GM21360 (cell line): ENCODE results near the gene GPR137C.
A peak's percentile ranks its signal among the peaks of the same experiment; 100 is the strongest.

ENCODE experiments used
- ATAC-seq: cut with Tn5 transposase; IDR thresholded peaks from one replicate; pipeline ENCODE4 v1.9.1; 2021; ENCODE audit warnings: mild to moderate bottlenecking, moderate library complexity; ENCODE audit not compliant: unreplicated experiment

Gene GPR137C, protein sequence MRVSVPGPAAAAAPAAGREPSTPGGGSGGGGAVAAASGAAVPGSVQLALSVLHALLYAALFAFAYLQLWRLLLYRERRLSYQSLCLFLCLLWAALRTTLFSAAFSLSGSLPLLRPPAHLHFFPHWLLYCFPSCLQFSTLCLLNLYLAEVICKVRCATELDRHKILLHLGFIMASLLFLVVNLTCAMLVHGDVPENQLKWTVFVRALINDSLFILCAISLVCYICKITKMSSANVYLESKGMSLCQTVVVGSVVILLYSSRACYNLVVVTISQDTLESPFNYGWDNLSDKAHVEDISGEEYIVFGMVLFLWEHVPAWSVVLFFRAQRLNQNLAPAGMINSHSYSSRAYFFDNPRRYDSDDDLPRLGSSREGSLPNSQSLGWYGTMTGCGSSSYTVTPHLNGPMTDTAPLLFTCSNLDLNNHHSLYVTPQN

DNA sequence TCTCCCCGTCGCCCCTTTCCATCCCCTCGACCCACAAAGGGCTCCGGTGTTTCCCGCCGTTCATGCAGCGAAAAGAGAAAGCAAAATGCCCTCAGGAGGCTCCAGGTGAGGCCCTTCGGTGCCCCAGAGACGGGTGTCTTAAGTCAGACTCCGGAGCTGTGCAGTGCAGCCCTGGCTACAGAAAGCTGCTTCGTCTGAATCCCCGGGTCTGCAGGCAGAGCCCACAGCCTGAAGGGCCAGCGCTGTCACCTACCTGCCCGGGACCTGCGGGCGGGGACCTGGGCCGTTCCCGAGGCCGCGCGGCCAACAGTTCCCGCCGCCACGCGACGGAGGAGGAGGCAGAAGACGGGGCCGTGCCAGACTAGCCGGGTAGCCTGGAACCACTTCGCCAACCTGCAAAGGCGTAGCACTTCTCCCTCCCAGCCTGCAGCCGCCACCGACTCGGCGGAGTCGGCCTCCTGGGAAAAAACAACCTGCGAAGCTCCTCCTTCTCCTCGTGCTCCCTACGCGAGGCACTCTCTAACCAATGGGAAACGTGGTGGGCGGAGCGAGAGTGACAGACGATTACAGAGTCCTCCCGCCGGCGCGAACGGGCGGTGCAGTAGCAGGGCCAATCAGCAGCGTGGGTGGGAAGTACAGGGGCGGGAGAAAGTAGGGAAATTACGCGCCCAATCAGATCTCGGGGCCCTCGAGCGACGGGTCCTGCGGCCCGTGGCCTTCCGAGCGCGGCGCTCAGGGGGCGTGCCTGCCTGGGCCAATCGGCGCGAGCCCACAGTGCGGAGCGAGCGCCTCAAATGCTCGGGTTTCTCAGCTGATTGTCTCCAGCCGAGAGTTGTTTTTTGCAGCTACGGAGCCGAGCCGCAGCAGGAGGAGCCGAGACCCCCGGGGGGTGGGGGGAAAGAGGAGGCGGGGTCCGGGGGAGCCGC, at the start of gene GPR137C, which contains the start of gene TXNDC16:
TSS of gene GPR137C (plus strand) at position 774 of the 926 bp plus-strand sequence. CDS start 312 bp downstream, outside the sequence.
TSS of gene TXNDC16 (minus strand) at position 443 of the 926 bp plus-strand sequence. CDS start 8,948 bp downstream, outside the sequence.
- peak; percentile 87 for ATAC-seq

GRCh38 chr14:52513249-52513648, 39.4 kb upstream of the GPR137C start:
- ATAC-seq: no peak

DNA sequence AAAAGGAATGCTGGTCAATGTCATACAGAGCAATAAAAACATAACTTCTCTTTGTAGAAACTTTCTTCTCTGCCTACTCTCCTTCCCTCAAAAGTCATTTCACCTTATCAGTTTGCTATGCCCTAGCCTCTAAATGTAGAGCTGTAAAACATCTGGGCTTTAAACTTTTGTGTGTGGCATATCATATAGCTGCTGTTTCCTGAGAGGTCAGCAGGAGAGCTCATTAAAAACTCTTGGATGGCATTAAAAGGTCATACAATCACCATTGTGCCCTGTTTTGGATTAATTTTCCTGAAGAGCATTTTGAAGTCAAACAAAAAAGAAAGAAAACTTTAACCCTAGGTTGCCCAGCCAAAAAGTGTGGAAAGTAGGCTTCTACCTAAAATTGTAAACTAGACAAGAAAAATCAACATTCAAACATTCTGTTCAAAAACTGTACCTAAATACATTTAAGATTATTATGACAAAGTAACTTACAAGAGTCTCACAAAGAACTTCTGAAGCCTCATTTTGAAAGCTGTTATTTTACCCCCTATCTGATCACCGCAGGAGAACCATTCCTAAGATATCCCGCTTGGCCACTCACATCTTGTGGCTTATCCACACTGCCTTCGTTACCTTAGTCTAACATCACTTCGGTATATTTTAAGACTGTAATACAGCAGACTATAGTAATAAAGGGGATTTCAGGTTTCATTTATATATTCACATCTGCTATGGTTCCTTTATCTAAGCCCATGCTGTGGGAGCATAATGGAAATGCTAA, 38.4 kb upstream of the GPR137C start:
- ATAC-seq: no peak

GRCh38 chr14:52522033-52522432, 30.6 kb upstream of the GPR137C start:
- ATAC-seq: no peak

DNA sequence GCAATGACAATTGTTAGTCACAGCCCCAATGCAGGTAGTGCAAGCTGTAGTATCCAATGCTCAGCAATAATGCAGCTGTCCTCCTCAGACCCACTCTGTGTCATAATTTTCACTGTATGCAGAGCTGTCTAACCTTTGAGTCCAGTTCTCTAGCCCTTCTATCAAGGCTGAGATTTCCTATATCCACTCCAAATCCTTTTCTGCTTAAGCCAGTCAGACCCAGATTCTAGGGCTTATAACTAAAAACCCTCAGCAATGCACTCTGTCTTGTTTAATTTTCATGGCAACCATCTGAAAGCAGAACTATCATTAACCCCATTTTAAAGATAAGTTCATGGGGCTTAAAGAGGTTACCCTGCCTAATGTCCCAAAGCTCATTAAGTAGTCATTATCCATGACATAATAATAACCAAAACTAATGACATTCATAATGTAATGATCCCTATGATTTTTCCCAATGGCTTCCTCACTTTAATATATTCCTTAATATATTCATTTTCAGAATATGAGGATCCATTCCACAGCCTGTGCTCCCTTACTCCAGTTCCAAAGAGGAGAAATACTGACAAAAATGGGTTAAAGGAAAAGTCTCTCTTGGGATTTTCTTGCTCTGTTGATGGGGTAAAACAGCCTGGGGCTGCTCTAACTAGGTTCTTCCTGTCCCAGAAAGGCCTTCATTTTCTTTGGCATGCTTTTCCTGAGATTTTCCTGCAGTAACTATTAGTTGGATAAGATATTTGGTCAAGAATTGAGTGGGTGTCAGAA, 29.9 kb upstream of the GPR137C start:
- no peak for ATAC-seq

GRCh38 chr14:52527052-52527451, 25.6 kb upstream of the GPR137C start:
- no peak for ATAC-seq

GRCh38 chr14:52531481-52531880, 21.2 kb upstream of the GPR137C start:
- ATAC-seq: no peak

GRCh38 chr14:52536269-52536668, 16.4 kb upstream of the GPR137C start:
- no peak for ATAC-seq

GRCh38 chr14:52538623-52539022, 14.0 kb upstream of the GPR137C start:
- no peak for ATAC-seq

GRCh38 chr14:52545584-52546317, 6.9 kb upstream of the GPR137C start:
- ATAC-seq: no peak

DNA sequence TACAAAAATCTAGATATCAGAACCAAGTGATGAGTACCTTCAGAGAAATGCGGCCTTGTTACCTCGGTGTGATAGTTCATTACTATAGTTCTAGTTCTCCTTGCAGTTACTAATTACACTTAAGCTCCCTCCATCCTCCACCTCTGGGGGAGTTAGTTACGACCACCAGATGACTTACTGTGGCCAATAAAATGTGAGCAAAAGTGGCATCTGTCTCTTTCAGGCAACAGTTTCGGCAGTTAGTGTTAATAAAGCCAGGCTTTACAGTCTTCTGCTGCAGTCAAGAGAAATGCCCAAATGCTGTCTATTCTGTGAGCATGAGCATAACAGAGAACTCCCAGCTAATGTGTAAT, 6.3 kb upstream of the GPR137C start:
- ATAC-seq: no peak

GRCh38 chr14:52547027-52547426, 5.6 kb upstream of the GPR137C start:
- no peak for ATAC-seq

DNA sequence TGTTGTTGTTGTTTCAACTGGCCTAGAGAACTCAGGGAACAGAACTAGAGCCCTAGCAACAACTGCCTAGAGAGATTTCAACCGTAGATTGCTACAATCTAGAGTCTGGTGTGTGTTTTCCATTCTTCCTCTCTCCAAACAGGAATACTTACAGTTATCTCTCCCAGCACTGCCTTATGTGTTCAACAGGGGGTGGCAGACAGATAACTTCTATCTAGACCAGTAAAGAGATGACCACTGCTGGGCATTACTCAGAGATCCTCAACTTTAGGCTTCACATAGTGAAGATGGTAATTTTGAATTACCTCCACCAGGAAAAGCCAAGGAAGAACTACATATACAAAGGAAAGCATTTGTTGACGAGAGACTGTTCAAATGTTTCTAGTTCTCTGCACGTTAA, 5.1 kb upstream of the GPR137C start:
- no peak for ATAC-seq

GRCh38 chr14:52550661-52551060, 2.0 kb upstream of the GPR137C start:
- no peak for ATAC-seq

GRCh38 chr14:52551205-52551604, 1.4 kb upstream of the GPR137C start:
- ATAC-seq: no peak

- no peak for ATAC-seq
Measured at GRCh38 chr14:52551696-52552062, 957 bp upstream of the GPR137C start.

DNA sequence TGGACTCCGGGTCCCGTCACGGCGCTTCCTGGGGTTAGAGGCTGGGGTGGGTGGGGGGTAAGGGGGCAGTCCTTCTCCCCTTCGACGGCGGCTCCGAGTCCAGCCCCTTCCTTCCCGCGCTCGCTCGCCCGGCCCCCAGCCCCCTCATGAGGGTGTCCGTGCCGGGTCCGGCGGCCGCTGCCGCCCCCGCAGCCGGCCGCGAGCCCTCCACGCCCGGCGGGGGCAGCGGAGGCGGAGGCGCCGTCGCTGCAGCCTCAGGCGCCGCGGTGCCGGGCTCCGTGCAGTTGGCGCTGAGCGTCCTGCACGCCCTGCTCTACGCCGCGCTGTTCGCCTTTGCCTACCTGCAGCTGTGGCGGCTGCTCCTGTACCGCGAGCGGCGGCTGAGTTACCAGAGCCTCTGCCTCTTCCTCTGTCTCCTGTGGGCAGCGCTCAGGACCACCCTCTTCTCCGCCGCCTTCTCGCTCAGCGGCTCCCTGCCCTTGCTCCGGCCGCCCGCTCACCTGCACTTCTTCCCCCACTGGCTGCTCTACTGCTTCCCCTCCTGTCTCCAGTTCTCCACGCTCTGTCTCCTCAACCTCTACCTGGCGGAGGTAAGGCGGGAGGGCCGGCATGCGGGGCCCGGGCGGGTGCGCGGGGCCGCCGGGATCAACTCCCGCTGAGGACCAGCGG, 500 bp downstream of the GPR137C start:
- ATAC-seq: peak; percentile 15

DNA sequence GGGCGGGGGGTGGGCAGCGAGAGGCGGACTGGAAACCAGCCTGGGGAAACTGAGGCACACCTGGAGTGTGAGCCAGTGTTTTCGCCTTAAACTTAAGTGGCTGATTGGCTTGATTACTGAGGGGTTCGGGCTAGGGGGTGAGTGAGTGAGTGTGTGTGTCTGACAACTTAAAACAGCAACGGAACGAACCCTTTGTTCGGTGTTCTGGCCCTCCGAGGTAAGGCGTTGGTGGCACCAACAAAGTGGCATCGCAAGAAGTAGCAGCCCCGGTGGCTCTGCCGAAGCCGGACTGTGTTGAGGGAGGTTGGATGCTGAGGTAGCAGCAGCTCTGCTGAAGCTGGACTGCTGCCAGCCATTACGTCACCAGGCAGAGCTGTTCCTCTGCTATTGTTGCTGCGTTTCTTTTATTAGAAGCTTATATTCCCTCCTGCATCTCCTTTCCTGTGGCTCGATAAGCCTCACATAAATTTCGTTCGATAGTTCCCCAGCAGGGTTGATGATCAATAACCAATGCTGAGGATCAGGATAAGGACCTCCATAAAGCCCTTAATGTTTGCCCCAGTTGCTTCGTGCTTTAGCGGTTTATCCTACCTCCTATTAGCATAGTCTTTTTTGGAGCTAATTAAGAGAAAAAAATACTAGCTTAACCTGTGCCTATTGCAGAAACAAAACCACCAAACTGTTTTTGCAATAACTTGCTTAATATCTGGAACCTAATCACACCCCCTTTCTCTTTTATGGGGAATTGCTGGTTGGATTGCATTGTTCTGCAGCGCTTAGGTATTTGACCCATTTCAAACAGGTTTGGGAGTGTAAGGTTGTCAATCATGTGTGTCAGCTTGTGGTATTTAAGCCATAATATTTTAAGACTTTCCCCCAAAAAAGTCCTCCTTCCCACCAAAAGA, 1.3 kb downstream of the GPR137C start:
- ATAC-seq: no peak
